ENCODE results near the gene HES7.

Gene HES7

DNA sequence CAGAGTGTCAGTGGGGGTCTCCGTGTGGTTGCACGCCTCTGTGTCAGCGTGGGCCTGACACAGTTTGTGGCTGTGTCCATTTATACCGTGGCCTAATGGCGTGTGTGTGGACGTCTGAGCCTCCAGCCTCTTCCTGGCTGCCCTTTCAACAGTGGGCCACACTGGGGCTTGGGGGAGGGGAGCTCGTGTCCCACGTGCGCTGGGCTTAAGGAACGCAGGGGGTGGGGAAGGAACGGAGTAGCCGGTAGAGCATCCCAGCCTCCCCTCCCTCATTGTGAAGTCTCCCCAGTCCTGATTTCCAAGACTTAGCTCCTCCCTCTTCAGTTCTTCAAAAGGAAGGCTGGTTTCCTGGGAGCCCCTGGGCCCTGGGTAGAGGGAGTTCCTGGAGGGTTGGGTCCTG lies 9.5 kb upstream of the HES7 start:
- H3K4me3 ChIP-seq (ENCODE audit: low read length) = no peak overlapping the region
- TF ChIP-seq, protein P1, sequence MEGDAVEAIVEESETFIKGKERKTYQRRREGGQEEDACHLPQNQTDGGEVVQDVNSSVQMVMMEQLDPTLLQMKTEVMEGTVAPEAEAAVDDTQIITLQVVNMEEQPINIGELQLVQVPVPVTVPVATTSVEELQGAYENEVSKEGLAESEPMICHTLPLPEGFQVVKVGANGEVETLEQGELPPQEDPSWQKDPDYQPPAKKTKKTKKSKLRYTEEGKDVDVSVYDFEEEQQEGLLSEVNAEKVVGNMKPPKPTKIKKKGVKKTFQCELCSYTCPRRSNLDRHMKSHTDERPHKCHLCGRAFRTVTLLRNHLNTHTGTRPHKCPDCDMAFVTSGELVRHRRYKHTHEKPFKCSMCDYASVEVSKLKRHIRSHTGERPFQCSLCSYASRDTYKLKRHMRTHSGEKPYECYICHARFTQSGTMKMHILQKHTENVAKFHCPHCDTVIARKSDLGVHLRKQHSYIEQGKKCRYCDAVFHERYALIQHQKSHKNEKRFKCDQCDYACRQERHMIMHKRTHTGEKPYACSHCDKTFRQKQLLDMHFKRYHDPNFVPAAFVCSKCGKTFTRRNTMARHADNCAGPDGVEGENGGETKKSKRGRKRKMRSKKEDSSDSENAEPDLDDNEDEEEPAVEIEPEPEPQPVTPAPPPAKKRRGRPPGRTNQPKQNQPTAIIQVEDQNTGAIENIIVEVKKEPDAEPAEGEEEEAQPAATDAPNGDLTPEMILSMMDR (conservative IDR thresholded peaks at IDR 0.05; ENCODE audit: low read depth, low read length) = no peak
- no peak for DNase-seq (ENCODE audit: low read depth)

- H3K4me3 ChIP-seq (ENCODE audit: low read length) = no peak overlapping the region
- TF ChIP-seq, protein P1 (conservative IDR thresholded peaks at IDR 0.05; ENCODE audit: low read depth, low read length) = no peak
- DNase-seq (ENCODE audit: low read depth) = no peak
These were observed 8.0 kb upstream of the HES7 start for GRCh38 chr17:8131844-8132441.

GRCh38 chr17:8128125-8128784 lies 4.3 kb upstream of the HES7 start:
- no peak overlapping the region for H3K4me3 ChIP-seq (ENCODE audit: low read length)
- TF ChIP-seq, protein P1 (conservative IDR thresholded peaks at IDR 0.05; ENCODE audit: low read depth, low read length) = no peak
- DNase-seq (ENCODE audit: low read depth) = no peak

- TF ChIP-seq, protein P1 (conservative IDR thresholded peaks at IDR 0.05; ENCODE audit: low read depth, low read length) = no peak
- no peak for DNase-seq (ENCODE audit: low read depth)
- peak overlapping the region; percentile 78 for H3K4me3 ChIP-seq (ENCODE audit: low read length)
These were observed 2.7 kb upstream of the HES7 start for GRCh38 chr17:8126491-8127066.

DNA sequence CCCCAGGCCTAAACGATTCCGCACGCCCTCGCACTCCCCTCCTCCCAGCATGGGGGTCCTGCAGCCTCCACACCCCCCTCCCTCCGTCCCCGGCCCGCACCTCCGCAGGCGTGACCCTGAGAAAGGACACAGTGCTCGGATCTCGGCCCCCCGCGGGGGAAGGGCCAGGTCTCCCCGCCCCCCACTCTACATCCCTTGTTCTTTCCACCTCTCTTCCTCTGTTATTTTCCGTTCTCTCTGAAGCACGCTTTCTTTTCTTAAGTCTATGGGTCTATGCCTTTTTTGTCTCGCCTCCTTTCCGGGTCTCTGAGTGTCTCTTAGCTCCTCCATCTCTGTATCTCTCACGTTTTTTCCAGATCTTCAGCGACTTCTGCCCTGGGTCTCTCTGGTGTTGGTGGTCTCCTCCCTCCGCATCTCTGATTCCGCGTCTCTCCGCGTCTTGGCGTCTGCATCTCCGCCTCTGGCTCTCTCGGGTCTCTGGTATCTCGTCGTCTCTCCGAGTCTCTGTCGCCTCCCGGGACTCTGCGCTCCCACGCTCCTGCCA lies 2.1 kb upstream of the HES7 start:
- TF ChIP-seq, protein P1 (conservative IDR thresholded peaks at IDR 0.05; ENCODE audit: low read depth, low read length) = no peak
- no peak for DNase-seq (ENCODE audit: low read depth)
- H3K4me3 ChIP-seq (ENCODE audit: low read length) = peak overlapping the region; percentile 78

GRCh38 chr17:8125154-8125946 lies 1.4 kb upstream of the HES7 start:
- TF ChIP-seq, protein P1 (conservative IDR thresholded peaks at IDR 0.05; ENCODE audit: low read depth, low read length) = no peak

More at GRCh38 chr17:8125154-8125946, 1.4 kb upstream of the HES7 start:
- no peak for DNase-seq (ENCODE audit: low read depth)
- peak overlapping the region; percentile 78 for H3K4me3 ChIP-seq (ENCODE audit: low read length)
